Posterior vena cava (tissue), 2 donors: ENCODE measurements around the gene ANKFY1. TPM values are rescaled to one million over a fixed set of nuclear protein-coding genes. Genes with fewer than 3 reads are reported as not detected.
A peak's percentile ranks its signal among the peaks of the same experiment; 100 is the strongest.
"Not testable (repeated sequence)": the region's sequence is repeated elsewhere in the genome, so short reads cannot be mapped to it uniquely, and the experiment has no call there.

Source experiments
- DNase-seq: peaks from one replicate; pipeline ENCODE4 v3.0.0-alpha.2; 2020; ENCODE audit warnings: low spot score
- intact Hi-C, 2 donors: fragments of 100-400 bp; cut with DNase I; formaldehyde crosslinking; loops; one replicate each; pipeline versions ENCODE4 v1.14.1 to v1.14.2; 2022 to 2023
- total RNA-seq, 2 donors: library from RNA; stranded (reverse); fragmentation: NEBNext Ultra II Directional; extraction: Animal tissue kit (Norgen Biotek cat#: 25700); gene quantifications; one replicate each; pipeline ENCODE4 v1.2.1, GENCODE V29; 2021
- donor health status: DM: yes; HTN: yes; CAD: no.
- donor health status: DM: yes; HTN: yes; CAD: no.

Gene ANKFY1
- total RNA-seq, 2 donors from 2014 or later, result 34.9 to 49.2 TPM

DNA sequence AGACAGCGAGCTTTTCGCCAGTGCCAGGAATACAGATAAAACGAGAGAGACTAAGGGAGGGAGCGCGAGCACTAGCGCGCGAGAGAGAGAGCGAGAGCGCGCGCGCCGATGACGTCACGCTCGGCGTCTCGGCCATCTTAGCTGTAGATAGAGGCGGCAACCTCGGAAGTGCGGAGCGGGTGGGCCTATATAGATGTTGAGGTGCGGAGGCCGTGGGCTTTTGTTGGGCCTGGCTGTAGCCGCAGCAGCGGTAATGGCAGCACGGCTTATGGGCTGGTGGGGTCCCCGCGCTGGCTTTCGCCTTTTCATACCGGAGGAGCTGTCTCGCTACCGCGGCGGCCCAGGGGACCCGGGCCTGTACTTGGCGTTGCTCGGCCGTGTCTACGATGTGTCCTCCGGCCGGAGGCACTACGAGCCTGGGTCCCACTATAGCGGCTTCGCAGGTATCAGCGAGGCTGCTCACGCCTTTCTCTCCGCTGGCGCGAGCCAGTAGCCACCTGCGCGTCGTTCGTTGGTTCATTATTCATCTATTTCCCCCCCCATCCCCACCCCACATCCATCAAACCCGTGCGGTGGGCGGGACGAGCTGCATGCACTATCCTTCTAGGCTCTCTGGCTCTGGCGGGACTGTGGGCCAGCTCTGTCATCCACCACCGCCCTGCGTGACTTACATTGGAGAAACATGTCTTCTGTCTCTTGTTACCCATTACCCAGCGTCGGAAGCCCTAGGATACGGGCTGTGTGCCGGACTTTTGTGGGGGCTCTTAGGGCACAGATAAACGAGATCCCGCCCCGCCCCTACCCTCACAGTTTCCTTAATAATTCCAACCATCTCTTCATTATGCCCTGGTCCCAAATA is 120.0 kb downstream of the ANKFY1 start:
- intact Hi-C loops, result no loop called here
- DNase-seq, result peak; percentile 98

DNA sequence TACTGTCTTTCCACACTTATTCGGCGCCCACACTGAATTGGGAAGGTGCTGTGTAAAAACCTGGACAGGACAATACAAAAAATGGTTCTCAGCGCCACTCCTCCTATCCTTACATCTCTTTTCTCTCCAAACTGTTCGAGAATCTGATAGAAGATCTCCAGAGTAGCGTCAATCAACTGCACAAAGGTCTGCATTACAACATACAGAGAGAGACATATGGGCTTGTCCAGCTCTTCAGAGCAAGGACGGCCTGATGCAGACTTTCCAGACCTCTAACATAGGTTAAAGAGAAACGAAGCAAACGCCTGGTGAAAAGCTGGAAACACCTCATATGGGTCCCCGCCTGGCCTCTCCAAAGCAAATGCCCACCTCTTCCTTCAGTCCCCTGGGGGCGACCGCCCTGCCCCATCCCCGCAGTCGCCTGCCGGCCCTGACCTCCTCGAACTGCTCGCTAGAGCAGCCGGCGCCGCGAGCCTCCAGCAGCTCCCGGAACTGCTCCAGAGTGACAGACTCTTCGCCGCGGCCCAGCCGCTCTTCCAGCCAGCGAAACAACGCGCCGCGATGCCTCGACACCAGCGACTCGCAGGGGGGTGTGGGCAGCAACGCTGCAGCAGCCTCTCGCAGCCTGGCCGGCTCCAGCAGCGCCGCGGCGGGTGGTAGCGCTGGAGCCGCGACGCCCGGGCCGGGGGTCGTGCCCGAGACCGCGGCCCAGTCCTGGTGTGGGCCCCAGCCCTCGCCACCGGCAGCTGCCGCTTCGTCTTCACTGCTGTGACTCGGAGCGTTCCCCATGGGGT is 121.5 kb downstream of the ANKFY1 start:
- DNase-seq, result peak; percentile 82
- intact Hi-C loops, result no loop called here

DNA sequence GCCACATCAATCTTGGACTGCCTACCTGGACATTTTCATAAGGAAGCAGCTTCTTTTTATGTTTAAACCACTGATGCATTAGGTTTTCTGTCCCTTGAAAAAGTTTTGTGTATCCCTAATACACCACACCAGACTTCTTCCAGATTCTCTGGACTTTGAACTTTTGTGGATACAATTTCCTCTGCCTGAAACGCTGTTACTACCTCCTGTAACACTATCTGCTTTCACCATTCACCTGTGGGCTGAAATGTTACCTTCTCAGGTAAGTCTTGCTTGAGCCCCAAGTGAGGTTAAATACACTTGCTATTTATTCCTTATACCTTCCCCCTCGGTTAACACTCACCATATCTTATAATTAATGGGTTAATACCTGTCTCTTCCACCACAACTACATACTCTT is 123.7 kb downstream of the ANKFY1 start:
- intact Hi-C loops, result no loop called here
- DNase-seq, result no peak

DNA sequence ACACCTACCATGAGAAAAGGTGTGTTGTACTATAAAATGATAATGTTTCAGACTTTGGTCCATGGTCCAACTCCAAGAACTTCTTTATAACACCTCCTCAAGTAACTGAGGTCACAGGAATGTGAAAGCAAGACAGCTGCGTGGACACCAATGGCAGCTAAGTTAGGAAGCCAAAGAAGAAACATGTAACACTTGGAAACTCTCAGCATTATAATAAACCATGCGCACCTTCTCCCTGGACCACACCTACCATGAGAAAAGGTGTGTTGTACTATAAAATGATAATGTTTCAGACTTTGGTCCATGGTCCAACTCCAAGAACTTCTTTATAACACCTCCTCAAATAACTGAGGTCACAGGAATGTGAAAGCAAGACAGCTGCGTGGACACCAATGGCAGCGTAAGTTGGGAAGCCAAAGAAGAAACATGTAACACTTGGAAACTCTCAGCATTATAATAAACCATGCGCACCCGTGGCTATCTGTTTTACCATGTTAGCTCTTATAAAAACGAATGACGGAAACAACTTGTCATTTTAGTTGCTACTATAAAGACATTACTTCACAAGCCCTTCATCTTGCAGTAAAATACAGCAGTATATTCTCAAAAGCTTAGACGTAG is 124.8 kb downstream of the ANKFY1 start:
- DNase-seq, intact Hi-C loops: not testable (repeated sequence)

DNA sequence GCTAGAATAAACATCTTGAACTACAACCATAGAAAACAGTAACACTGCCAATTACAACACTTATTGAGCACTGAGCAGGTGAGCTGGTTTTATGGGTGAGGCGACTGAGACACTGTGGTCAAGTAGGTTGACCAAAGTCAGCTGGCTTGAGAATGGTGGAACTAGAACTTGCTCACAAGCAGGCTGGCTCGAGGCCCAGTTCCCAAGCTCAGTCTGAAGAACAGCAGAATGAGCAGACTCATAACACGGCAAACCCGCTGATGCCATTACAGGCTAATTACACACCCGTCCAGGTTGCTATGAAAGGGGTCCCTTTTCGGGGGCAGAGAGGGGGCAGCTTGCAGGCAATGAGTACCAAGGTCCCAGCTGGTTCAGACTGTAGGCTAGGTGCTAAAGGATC is 127.4 kb downstream of the ANKFY1 start:
- intact Hi-C loops, result no loop called here
- DNase-seq, result no peak

DNA sequence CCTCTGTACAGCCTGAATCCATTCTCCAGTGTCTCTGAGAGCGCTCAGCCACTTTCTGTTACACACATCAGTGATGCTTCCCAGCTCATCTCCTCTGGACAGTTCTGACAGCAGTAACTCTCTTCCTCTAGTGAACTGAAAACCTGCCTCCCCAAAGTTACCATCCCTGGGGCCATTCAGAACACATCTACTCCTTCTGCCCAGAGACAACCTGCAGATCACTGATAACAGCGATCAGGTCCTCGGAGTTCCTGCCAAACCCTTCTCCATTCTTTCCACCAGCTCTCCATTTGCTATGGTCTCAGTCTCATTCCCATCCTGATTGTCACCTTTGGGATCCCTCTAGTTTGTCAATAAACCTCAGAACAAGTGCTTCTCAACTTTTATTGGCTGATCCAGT is 128.3 kb downstream of the ANKFY1 start:
- DNase-seq, result no peak
- intact Hi-C loops, result no loop called here

DNA sequence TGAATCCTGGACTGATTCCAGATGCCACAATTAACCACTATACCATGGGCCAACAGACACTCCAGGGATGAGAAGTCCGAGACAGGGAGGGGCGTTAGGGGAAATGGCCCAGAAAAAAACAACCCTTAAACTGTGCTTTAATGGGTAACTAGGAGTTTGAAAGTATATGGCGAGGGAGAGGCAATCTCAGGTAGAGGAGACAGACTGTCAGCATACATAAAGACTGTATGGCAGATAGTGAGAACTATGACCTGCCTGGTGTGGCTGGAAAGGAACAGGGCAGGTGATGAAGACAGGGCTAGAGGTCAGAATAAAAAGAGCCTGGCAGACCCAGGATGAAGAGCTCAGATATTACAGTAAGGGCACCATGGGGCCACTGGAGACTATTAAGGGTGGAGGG is 129.1 kb downstream of the ANKFY1 start:
- intact Hi-C loops, result no loop called here
- no peak for DNase-seq

DNA sequence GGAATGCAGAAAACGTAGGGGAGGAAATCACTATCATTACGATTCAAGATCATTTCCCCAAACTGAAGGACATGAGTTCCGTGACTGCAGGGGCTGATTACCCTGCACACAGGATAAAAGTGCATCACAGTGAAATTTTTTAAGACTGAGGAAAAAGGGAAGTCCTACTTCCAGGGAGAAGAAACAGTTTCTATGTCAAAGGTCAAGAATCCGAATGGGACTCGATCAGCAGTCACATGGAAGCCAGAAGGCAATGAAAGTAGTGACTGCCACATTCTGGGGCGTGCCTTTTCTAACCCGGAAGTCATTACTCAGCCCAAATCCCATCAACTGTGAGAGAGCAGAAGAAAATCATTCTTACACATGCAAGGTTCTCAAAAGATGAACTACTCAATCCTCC is 133.1 kb downstream of the ANKFY1 start:
- no peak for DNase-seq
- intact Hi-C loops, result no loop called here

DNA sequence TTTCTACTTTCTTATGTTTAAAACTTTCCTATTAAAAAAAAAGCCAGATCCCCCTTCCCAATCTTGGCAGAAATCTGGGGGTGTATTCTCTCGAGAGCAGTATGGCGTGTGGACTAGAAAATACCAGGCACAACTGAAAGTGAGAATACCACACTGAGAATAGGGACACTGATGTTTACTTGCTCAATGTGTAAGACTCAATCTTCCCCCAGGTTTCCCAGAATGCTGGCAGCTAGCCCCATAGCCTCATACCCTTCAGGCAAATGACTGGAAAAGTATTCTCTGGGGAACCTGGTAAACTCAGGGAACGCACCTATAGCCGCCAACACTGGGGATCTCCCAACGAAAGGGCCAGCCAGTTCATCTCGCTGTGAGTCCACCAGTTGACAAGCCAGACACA is 136.2 kb downstream of the ANKFY1 start:
- DNase-seq, result no peak
- intact Hi-C loops, result no loop called here

DNA sequence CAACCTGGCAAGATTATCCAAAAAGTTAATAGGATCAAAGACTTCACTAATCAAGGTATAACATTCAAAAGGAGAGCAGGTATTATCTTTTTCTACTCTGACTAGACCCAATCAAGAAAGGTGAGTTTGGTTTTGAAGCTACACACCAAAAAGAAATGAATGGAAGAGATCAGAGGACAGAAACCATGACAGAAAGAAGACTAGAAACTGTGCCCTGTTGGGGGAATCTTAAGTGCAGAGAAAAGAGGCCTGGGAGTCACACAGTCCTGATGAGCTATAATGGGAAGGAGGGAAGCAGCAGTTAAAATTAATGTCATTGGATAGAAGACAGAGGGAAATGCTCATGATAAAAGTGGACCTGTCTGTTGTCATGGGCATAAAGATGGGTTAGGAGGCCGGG is 138.2 kb downstream of the ANKFY1 start:
- no peak for DNase-seq
- intact Hi-C loops, result no loop called here

DNA sequence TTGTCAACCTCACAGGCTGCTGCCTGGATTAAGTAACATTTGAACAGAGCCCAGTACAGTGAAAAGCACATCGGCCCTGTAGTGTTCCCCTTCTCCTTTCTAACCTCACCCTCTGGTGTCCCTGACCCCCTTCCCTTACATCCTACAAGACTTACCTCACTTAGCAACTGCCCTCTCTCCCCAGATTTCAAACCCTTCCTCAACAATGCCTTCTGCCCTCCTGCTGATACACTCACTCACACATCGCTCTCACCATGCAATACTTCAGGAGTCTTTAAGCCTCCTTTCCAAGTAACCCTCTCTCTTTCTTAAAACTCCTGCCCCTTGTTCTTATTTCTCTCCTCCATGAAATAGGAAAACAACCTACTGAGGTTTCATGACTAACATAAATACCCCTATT is 138.8 kb downstream of the ANKFY1 start:
- intact Hi-C loops, result no loop called here
- DNase-seq, result no peak

DNA sequence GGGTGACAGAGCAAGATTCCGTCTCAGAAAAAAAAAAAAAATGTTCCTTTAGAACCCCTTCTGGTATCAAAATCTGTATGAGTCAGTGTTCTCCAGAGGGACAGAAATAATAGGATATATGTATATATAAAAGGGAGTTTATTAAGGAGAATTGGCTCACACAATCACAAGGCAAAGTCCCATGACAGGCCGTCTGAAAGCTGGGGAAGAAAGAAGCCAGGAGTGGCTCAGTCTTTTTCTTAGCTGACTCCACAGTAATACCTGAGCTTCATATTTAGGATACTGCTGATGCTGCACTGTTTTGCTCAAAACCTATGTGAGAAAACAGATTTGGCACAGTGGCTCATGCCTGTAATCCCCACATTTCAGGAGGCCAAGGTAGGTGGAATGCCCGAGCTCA is 143.4 kb downstream of the ANKFY1 start:
- DNase-seq, result no peak
- intact Hi-C loops, result no loop called here

DNA sequence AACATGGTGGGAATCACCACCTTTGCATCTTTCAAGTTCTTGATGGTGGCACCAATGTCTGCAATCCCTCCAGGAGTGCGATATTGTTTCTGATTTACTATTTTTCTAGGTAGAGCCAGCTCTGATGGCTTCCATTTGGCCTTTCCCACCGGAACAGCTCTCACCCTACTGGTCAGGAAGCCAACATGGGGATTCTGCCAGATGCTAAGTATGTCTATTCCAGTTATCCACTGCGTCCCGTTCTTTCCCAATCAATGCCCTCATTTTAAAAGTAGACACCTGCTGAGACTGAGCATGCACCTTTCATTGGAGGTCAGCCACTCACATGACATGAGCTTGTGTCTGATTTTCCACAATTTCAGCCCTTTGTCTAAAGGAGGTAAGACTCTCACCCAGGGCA is 144.5 kb downstream of the ANKFY1 start:
- DNase-seq, result no peak
- intact Hi-C loops, result no loop called here

DNA sequence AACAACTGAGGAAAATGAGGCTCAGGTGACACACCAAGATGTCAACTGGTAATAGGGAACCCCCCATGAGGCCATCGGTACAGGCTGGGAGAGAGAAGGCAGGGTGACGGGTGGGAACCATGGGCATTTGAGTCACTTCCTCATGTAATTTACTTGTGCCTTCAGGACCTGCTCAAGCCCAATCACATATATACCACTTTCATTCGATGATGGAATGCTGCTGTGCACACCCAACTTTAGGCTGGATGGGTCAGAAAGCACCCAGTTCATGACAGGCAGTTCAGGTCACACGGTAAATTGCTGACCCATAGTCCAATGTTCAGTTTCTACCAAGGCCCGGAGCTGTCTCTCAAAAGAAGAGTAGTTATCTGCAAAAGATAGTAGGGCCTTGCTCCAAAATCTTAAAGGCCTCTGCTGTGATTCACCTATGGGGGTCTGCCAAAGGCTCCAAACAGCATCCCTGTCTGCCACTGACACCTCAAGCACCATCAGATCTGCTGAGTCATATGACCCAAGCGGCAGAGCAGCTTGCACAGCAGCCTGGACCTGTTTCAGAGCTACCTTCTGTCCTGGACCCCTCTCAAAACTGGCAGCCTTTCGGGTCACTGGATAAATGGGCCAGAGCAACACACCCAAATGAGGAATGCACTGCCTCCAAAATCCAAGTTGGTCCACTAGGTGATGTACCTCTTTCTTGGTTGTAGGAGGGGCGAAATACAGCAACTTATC is 145.6 kb downstream of the ANKFY1 start:
- no peak for DNase-seq
- intact Hi-C loops, result no loop called here

DNA sequence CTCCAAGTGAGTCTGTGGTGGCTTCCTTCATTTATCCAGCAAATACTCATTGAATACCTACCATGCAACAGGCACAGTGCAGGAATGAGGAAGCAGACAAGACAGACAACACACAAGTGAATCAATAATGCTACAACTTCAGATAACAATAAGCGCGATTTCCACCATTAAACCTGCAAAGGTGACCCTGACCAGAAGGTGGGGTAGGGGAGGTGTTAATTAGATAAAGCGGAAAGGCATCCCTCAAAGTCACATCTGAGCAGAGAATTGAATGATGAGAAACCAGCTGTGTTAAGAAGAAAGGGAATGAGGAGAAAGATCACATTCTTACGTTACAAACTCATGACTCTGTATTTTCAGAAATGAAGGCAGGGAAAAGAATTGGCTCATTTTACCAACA is 147.3 kb downstream of the ANKFY1 start:
- no peak for DNase-seq
- intact Hi-C loops, result no loop called here

Other genes with a start within 250 kb of the ANKFY1 start
- gene ZZEF1, start 120.9 kb downstream of the ANKFY1 start, total RNA-seq, result 10 to 100 TPM; 46.6 to 49.5 TPM
- 10 to 100 TPM; 11.1 to 16.8 TPM for gene CYB5D2, start 120.8 kb downstream of the ANKFY1 start, total RNA-seq
- 10 to 100 TPM; 53.4 to 57.0 TPM for gene UBE2G1, start 102.7 kb upstream of the ANKFY1 start, total RNA-seq
- gene SPNS3, start 170.0 kb upstream of the ANKFY1 start, total RNA-seq, result under 1 TPM; 0.24 to 0.32 TPM
- gene SPNS2, start 234.9 kb upstream of the ANKFY1 start, total RNA-seq, result 10 to 100 TPM; 16.2 to 20.9 TPM